Adrenal gland (tissue), 12 donors: ENCODE data around the gene VGLL4. TPM values are rescaled to one million over a fixed set of nuclear protein-coding genes. Genes with fewer than 3 reads are reported as not detected.

Experiments used
- DNase-seq, 7 donors: peaks; one replicate each; pipeline ENCODE4 v3.0.0-alpha.2; 2019 to 2020
- H3K27ac ChIP-seq, 5 donors: fragments of 200-600 bp; sonication (generic) in 4 of 5; 1 replicate in 3 of 5; 2 replicates in 2 of 5; pipeline versions ENCODE4 v1.5.1 to v1.8.0; 2016 to 2020; ENCODE audit warnings: mild to moderate bottlenecking in 1 of 5
- H3K27me3 ChIP-seq: fragments of 200-600 bp; 2 replicates; pipeline ENCODE4 v1.8.0; 2021
- H3K36me3 ChIP-seq, 2 donors: fragments of 200-600 bp; replicated peaks in 1 of 2; 1 replicate in 1 of 2; 2 replicates in 1 of 2; pipeline versions ENCODE4 v1.5.1 to v1.8.0; 2018 to 2022
- H3K4me1 ChIP-seq, 2 donors: fragments of 200-600 bp; replicated peaks in 1 of 2; 1 replicate in 1 of 2; 2 replicates in 1 of 2; pipeline versions ENCODE4 v1.5.1 to v1.8.0; 2018 to 2021
- H3K4me3 ChIP-seq, 4 donors: fragments of 200-600 bp; sonication (generic) in 3 of 4; one replicate each; pipeline ENCODE4 v1.5.1; 2016 to 2018
- H3K9me3 ChIP-seq, 3 donors: fragments of 200-600 bp; sonication (generic) in 1 of 3; replicated peaks in 1 of 3; 1 replicate in 2 of 3; 2 replicates in 1 of 3; pipeline versions ENCODE4 v1.5.1 to v1.8.0; 2016 to 2021
- CTCF ChIP-seq, 6 experiments: fragments of 450-650 bp in 4 of 6; fragments of 200-600 bp in 2 of 6; sonication (generic) in 1 of 6; IDR thresholded peaks; 1 replicate in 5 of 6; 2 replicates in 1 of 6; pipeline versions ENCODE4 v1.5.1 to v1.8.0; 2016 to 2021; ENCODE audit warnings: antibody characterized with exemption in 6 of 6, mild to moderate bottlenecking in 2 of 6, moderate library complexity in 1 of 6
- POLR2A ChIP-seq, 2 donors: fragments of 450-650 bp; IDR thresholded peaks; one replicate each; pipeline ENCODE4 v1.6.1; 2017; ENCODE audit warnings: antibody characterized with exemption in 2 of 2, mild to moderate bottlenecking in 2 of 2, moderate library complexity in 1 of 2
- WGBS, 4 donors: extraction: QIAGEN DNeasy Blood & Tissue Kit in 2 of 4; methylation state at CpG; one replicate each; pipeline versions ENCODE4 v1.1.5 to v1.1.7; 2013 to 2017; 5-methylcytosine and 5-hydroxymethylcytosine counted together
- intact Hi-C, 2 donors: fragments of 100-400 bp; cut with DNase I; formaldehyde crosslinking; loops; one replicate each; pipeline versions ENCODE4 v1.14.1 to v1.15.0; 2022 to 2023
- polyA plus RNA-seq, 3 donors: library from polyadenylated mRNA; stranded (reverse); fragments of 200-250 nt in 2 of 3; fragments of 350-450 nt in 1 of 3; fragmentation: Illumina TruSeq in 1 of 3; extraction: RNeasy Lipid Tissue Mini Kit (QIAGEN cat#74804) in 1 of 3; gene quantifications; one replicate each; pipeline ENCODE4 v1.2.3, GENCODE V29; 2013 to 2014
- total RNA-seq, 9 donors: library from RNA; depleted of rRNA in 4 of 9; stranded (reverse); fragments of >200 nt in 4 of 9; fragments of 120-200 nt in 1 of 9; fragmentation: NEBNext Ultra II Directional in 1 of 9; extraction: Animal tissue kit (Norgen Biotek cat#: 25700) in 1 of 9; gene quantifications; one replicate each; pipeline versions ENCODE4 v1.1.0 to v1.2.4, GENCODE V29; 2013 to 2023
- donor health status: healthy with polysubstance abuse.
- donor health status: Bipolar disorder and iron deficiency.
- donor health status: DM: yes; HTN: yes; CAD: no.
- donor health status: DM: no; HTN: no; CAD: no.
- donor health status: DM: no; HTN: no; CAD: no.
- donor health status: DM: yes; HTN: yes; CAD: no.

VGLL4 gene
- total and polyA plus RNA-seq, 12 donors = 38.3 to 153 (median 86.4) TPM

- peak in 2 of 7 donors; percentile 30 to 53 for DNase-seq
- Histone ChIP-seq H3K9me3 (no peaks in the 10 kb centered on the region), H3K4me1 (peaks cover 69 to 93% of the 10 kb centered on the region in 2 donors), H3K4me3 (no peak overlapping the region), H3K36me3 (no peaks in the 10 kb centered on the region), H3K27me3 (no peaks in the 10 kb centered on the region), H3K27ac (peak overlapping the region in 3 of 5 donors; percentile 55 to 60 (median 59))
- WGBS, 4 donors = 69 to 84% (median 79%) methylated on average over 11 of the region's 11 CpGs
- TF ChIP-seq POLR2A (IDR thresholded peaks at IDR 0.05) = no peak
- no peak for TF ChIP-seq CTCF (IDR thresholded peaks at IDR 0.05)
- intact Hi-C loops = no loop called here
These were observed 9.6 kb downstream of the VGLL4 start for GRCh38 chr3:11634081-11634635.

- Histone ChIP-seq H3K4me3 (no peak overlapping the region), H3K9me3 (no peaks in the 10 kb centered on the region), H3K36me3 (no peaks in the 10 kb centered on the region), H3K27ac (peak overlapping the region in 4 of 5 donors; percentile 14 to 60 (median 57)), H3K4me1 (peaks cover 57 to 81% of the 10 kb centered on the region in 2 donors), H3K27me3 (no peaks in the 10 kb centered on the region)
- intact Hi-C loops = no loop called here
- WGBS, 4 donors = 49 to 52% (median 50%) methylated on average over 3 of the region's 3 CpGs
- no peak for DNase-seq
- TF ChIP-seq CTCF (IDR thresholded peaks at IDR 0.05) (no peak), POLR2A (IDR thresholded peaks at IDR 0.05) (no peak)
These were observed 10.7 kb downstream of the VGLL4 start for GRCh38 chr3:11632966-11633365.

GRCh38 chr3:11632564-11632963 lies 11.2 kb downstream of the VGLL4 start:
- H3K4me1 ChIP-seq = peaks cover 53 to 77% of the 10 kb centered on the region in 2 donors
- no peak overlapping the region for H3K4me3 ChIP-seq
- no peaks in the 10 kb centered on the region for H3K27me3 ChIP-seq
- H3K27ac ChIP-seq = peak overlapping the region in 4 of 5 donors; percentile 14 to 60 (median 57)
- H3K9me3 ChIP-seq = no peaks in the 10 kb centered on the region
- no peak for DNase-seq
- TF ChIP-seq POLR2A (IDR thresholded peaks at IDR 0.05) = no peak
- no peaks in the 10 kb centered on the region for H3K36me3 ChIP-seq
- intact Hi-C loops = no loop called here
- 6 to 27% (median 16%) methylated on average over 2 of the region's 2 CpGs for WGBS, 4 donors

GRCh38 chr3:11631820-11632219 lies 11.9 kb downstream of the VGLL4 start:
- DNase-seq = no peak
- intact Hi-C loops = no loop called here
- no peaks in the 10 kb centered on the region for H3K27me3 ChIP-seq
- peaks cover 55 to 69% of the 10 kb centered on the region in 2 donors for H3K4me1 ChIP-seq
- 53 to 58% (median 55%) methylated on average over 9 of the region's 9 CpGs for WGBS, 4 donors
- TF ChIP-seq POLR2A (IDR thresholded peaks at IDR 0.05) (no peak), CTCF (IDR thresholded peaks at IDR 0.05) (no peak)
- H3K36me3 ChIP-seq = no peaks in the 10 kb centered on the region
- H3K9me3 ChIP-seq = no peaks in the 10 kb centered on the region
- no peak overlapping the region for H3K4me3 ChIP-seq
- peak overlapping the region in 3 of 5 donors; percentile 55 to 61 (median 60) for H3K27ac ChIP-seq

- Histone ChIP-seq H3K27ac (peak overlapping the region; percentile 27 to 75 (median 65)), H3K4me1 (peaks cover 57 to 69% of the 10 kb centered on the region in 2 donors), H3K36me3 (no peaks in the 10 kb centered on the region), H3K9me3 (no peaks in the 10 kb centered on the region), H3K27me3 (no peaks in the 10 kb centered on the region), H3K4me3 (no peak overlapping the region)
- no peak for TF ChIP-seq POLR2A (IDR thresholded peaks at IDR 0.05)
- no peak for TF ChIP-seq CTCF (IDR thresholded peaks at IDR 0.05)
- intact Hi-C loops = no loop called here
- WGBS, 4 donors = 27 to 42% (median 28%) methylated on average over 5 of the region's 5 CpGs
- DNase-seq = no peak
These were observed 14.0 kb downstream of the VGLL4 start for GRCh38 chr3:11629716-11630115.
